ENCODE measurements around the gene SEPTIN7.

DNA sequence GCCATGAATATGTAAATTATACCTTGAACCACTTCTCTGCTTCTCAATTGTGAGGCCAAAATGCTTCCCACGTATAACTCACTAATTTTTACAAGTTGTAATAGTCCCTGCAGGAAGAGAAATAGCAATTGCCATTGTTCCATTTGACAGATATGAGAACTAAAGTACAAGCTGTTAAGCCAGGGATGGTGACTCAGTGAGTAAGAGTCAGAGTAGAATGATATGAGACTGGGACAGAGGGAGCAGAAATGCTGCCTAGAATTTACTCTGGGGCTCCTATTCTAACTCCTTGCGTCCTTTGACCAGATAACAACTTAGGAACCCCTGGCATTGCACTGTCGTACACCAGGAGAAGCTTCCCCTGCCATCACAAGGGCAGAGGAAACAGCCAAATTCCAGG, 45.1 kb upstream of the SEPTIN7 start:
- no peak for TF ChIP-seq CTCF (IDR thresholded peaks at IDR 0.05)
- TF ChIP-seq POLR2A (IDR thresholded peaks at IDR 0.05) = no peak
